IMR-90 (cell line): Measurements from ENCODE around the gene ME3. TPM values are rescaled to one million over a fixed set of nuclear protein-coding genes. Genes with fewer than 3 reads are reported as not detected.

ENCODE experiments used
- ATAC-seq: fragments of 200-7000 bp; cut with Tn5 transposase; 2 replicates; pipeline ENCODE4 v1.9.1; 2020; ENCODE audit warnings: low read depth, mild to moderate bottlenecking, moderate library complexity
- BruUV-seq: library from RNA; stranded (reverse); fragments of 400-500 nt; replicated peaks from 2 replicates; lab custom pipeline; 2021; lab: Mats Ljungman, UMichigan
- CTCF ChIA-PET: fragments of 300-600 bp; formaldehyde crosslinking; extraction: SDS; loops from one replicate; lab custom pipeline; 2021; ENCODE audit warnings: antibody characterized with exemption; lab: Yijun Ruan, JAX
- POLR2A ChIA-PET: fragments of 300-600 bp; sonication (Branson Sonifier 250); formaldehyde crosslinking; loops from one replicate; lab custom pipeline; 2022; ENCODE audit warnings: antibody characterized with exemption; ENCODE audit not compliant: unreplicated experiment; lab: Charles Lee
- DNase-seq: peaks from one replicate; pipeline ENCODE4 v3.0.0; 2013
- H2AFZ ChIP-seq: replicated peaks from 2 replicates; pipeline ENCODE3; 2013; ENCODE audit warnings: low read length, mild to moderate bottlenecking; ENCODE audit not compliant: poor library complexity
- H2AK5ac ChIP-seq: 2 replicates; pipeline ENCODE4 v1.6.1; 2013; ENCODE audit warnings: low read depth, low read length, inconsistent platforms
- H2AK9ac ChIP-seq: replicated peaks from 2 replicates; pipeline ENCODE3; 2013; ENCODE audit warnings: mild to moderate bottlenecking, low read depth, low read length, moderate library complexity; ENCODE audit not compliant: poor library complexity
- H2BK120ac ChIP-seq: 2 replicates; pipeline ENCODE4 v1.6.1; 2013; ENCODE audit warnings: low read depth, low read length, inconsistent platforms
- H2BK15ac ChIP-seq: 3 replicates; pipeline ENCODE4 v1.6.1; 2013; ENCODE audit warnings: low read depth, low read length, inconsistent platforms
- H2BK20ac ChIP-seq: 2 replicates; pipeline ENCODE4 v1.6.1; 2013; ENCODE audit warnings: low read depth, mild to moderate bottlenecking, inconsistent platforms, low read length, moderate library complexity
- H2BK5ac ChIP-seq: 2 replicates; pipeline ENCODE4 v1.6.1; 2013; ENCODE audit warnings: mild to moderate bottlenecking, low read depth, low read length, inconsistent platforms; ENCODE audit not compliant: poor library complexity, severe bottlenecking
- H3K14ac ChIP-seq: replicated peaks from 2 replicates; pipeline ENCODE4 v1.6.1; 2013; ENCODE audit warnings: low read depth, low read length, inconsistent platforms
- H3K18ac ChIP-seq: 2 replicates; pipeline ENCODE4 v1.6.1; 2013; ENCODE audit warnings: low read depth, low read length, control low read depth
- H3K23ac ChIP-seq: 2 replicates; pipeline ENCODE4 v1.6.1; 2013; ENCODE audit warnings: low read depth, low read length, inconsistent platforms
- H3K27ac ChIP-seq: 2 replicates; pipeline ENCODE4 v1.5.1; 2013; ENCODE audit warnings: mild to moderate bottlenecking, control low read depth, low read length; ENCODE audit not compliant: insufficient read depth
- H3K27me3 ChIP-seq: 2 replicates; pipeline ENCODE4 v1.6.1; 2013; ENCODE audit warnings: low read length; ENCODE audit not compliant: control insufficient read depth, insufficient read depth
- H3K36me3 ChIP-seq: 2 replicates; pipeline ENCODE4 v1.6.1; 2013; ENCODE audit warnings: low read length, mixed read lengths; ENCODE audit not compliant: control insufficient read depth, insufficient read depth
- H3K4ac ChIP-seq: 2 replicates; pipeline ENCODE4 v1.6.1; 2013; ENCODE audit warnings: low read depth, low read length, inconsistent platforms
- H3K4me1 ChIP-seq: 2 replicates; pipeline ENCODE4 v1.6.1; 2013; ENCODE audit warnings: low read length, mixed read lengths; ENCODE audit not compliant: control insufficient read depth, insufficient read depth
- H3K4me2 ChIP-seq: 2 replicates; pipeline ENCODE4 v1.6.1; 2013; ENCODE audit warnings: low read depth, mild to moderate bottlenecking, control low read depth, low read length, moderate library complexity
- H3K4me3 ChIP-seq: 2 replicates; pipeline ENCODE4 v1.5.1; 2013; ENCODE audit warnings: low read depth, mild to moderate bottlenecking, control low read depth, low read length, moderate library complexity; ENCODE audit not compliant: insufficient read depth
- H3K56ac ChIP-seq: 2 replicates; pipeline ENCODE4 v1.6.1; 2013; ENCODE audit warnings: low read length, inconsistent platforms; ENCODE audit not compliant: insufficient read depth; ENCODE audit errors: extremely low read depth
- H3K79me1 ChIP-seq, 2 experiments: 2 replicates each; pipeline ENCODE4 v1.6.1; 2013; ENCODE audit warnings: low read length in 2 of 2, inconsistent platforms in 1 of 2, low read depth in 1 of 2
- H3K9ac ChIP-seq: 2 replicates; pipeline ENCODE4 v1.6.1; 2013; ENCODE audit warnings: low read depth, low read length, control low read depth
- H3K9me1 ChIP-seq: 2 replicates; pipeline ENCODE4 v1.6.1; 2013; ENCODE audit warnings: low read length, inconsistent platforms; ENCODE audit not compliant: insufficient read depth
- H3K9me3 ChIP-seq: 2 replicates; pipeline ENCODE4 v1.6.1; 2013; ENCODE audit warnings: low read length; ENCODE audit not compliant: control insufficient read depth, insufficient read depth
- H4K20me1 ChIP-seq: 2 replicates; pipeline ENCODE4 v1.6.1; 2013; ENCODE audit warnings: low read length, inconsistent platforms; ENCODE audit not compliant: insufficient read depth
- H4K5ac ChIP-seq: 2 replicates; pipeline ENCODE4 v1.6.1; 2013; ENCODE audit warnings: mild to moderate bottlenecking, low read depth, low read length, control low read depth
- H4K8ac ChIP-seq, 2 experiments: 2 replicates each; pipeline ENCODE4 v1.6.1; 2013; ENCODE audit warnings: low read depth in 2 of 2, low read length in 2 of 2, control low read depth in 1 of 2, inconsistent platforms in 1 of 2
- H4K91ac ChIP-seq: 2 replicates; pipeline ENCODE4 v1.6.1; 2013; ENCODE audit warnings: low read depth, low read length, inconsistent platforms; ENCODE audit not compliant: insufficient read depth
- BHLHE40 ChIP-seq: fragments of 150-350 bp; IDR thresholded peaks from 2 replicates; pipeline ENCODE4 v1.6.1; 2016; ENCODE audit warnings: mild to moderate bottlenecking, low read depth, low read length
- CEBPB ChIP-seq: IDR thresholded peaks from 2 replicates; pipeline ENCODE4 v1.6.1; 2012; ENCODE audit warnings: low read depth, low read length, improper control_type of control experiment
- CHD1 ChIP-seq: IDR thresholded peaks from 2 replicates; pipeline ENCODE4 v1.6.1; 2012; ENCODE audit warnings: low read depth, low read length, improper control_type of control experiment
- CTCF ChIP-seq: conservative IDR thresholded peaks from 2 replicates; pipeline ENCODE4 v1.5.1; 2012; ENCODE audit warnings: mild to moderate bottlenecking, low read depth, low read length, improper control_type of control experiment
- FOS ChIP-seq: fragments of 150-350 bp; IDR thresholded peaks from 2 replicates; pipeline ENCODE4 v1.6.1; 2016; ENCODE audit warnings: low read depth, low read length
- MAFK ChIP-seq: IDR thresholded peaks from 2 replicates; pipeline ENCODE4 v1.6.1; 2012; ENCODE audit warnings: low read depth, low read length, improper control_type of control experiment
- MAZ ChIP-seq: IDR thresholded peaks from 2 replicates; pipeline ENCODE4 v1.6.1; 2012; ENCODE audit warnings: low read depth, mild to moderate bottlenecking, low read length, improper control_type of control experiment, moderate library complexity, borderline replicate concordance
- MXI1 ChIP-seq: IDR thresholded peaks from 2 replicates; pipeline ENCODE4 v1.6.1; 2012; ENCODE audit warnings: low read depth, mild to moderate bottlenecking, low read length, moderate library complexity, borderline replicate concordance
- NFE2L2 ChIP-seq: fragments of 150-350 bp; IDR thresholded peaks from 2 replicates; pipeline ENCODE4 v1.6.1; 2016; ENCODE audit warnings: low read depth, mild to moderate bottlenecking, low read length
- POLR2A ChIP-seq: IDR thresholded peaks from 2 replicates; pipeline ENCODE4 v1.6.1; 2012; ENCODE audit warnings: mild to moderate bottlenecking, low read depth, low read length
- RAD21 ChIP-seq: IDR thresholded peaks from 2 replicates; pipeline ENCODE4 v1.6.1; 2012; ENCODE audit warnings: low read length, improper control_type of control experiment
- RCOR1 ChIP-seq: IDR thresholded peaks from 2 replicates; pipeline ENCODE4 v1.6.1; 2012; ENCODE audit warnings: mild to moderate bottlenecking, low read length, improper control_type of control experiment; ENCODE audit not compliant: insufficient replicate concordance
- RFX5 ChIP-seq: IDR thresholded peaks from 2 replicates; pipeline ENCODE4 v1.8.0; 2012; ENCODE audit warnings: low read depth, mild to moderate bottlenecking, low read length, moderate library complexity
- WGBS, 2 experiments: methylation state at CpG; one replicate each; pipeline versions ENCODE4 v1.1.5 to v1.1.7; 2013; ENCODE audit warnings: missing lambda C conversion rate in 2 of 2; ENCODE audit not compliant: insufficient read length in 1 of 2; ENCODE audit errors: extremely low coverage in 2 of 2; 5-methylcytosine and 5-hydroxymethylcytosine counted together
- dilution Hi-C: fragments of 300-500 bp; cut with HindIII; formaldehyde crosslinking; loops from one replicate; pipeline ENCODE4 v1.14.3; 2018; ENCODE audit warnings: low sequenced_read_pairs; ENCODE audit not compliant: unreplicated experiment
- in situ Hi-C: fragments of 300-500 bp; cut with MboI; formaldehyde crosslinking; loops from 3 replicates; pipeline ENCODE4 v1.14.3; 2019; ENCODE audit warnings: low sequenced_read_pairs, inconsistent platforms, mixed read lengths
- intact Hi-C: fragments of 100-400 bp; cut with micrococcal nuclease; formaldehyde crosslinking; loops from 2 replicates; pipeline ENCODE4 v1.10.0; 2022
- polyA plus RNA-seq, 3 experiments: library from polyadenylated mRNA; depleted of rRNA; stranded (reverse); fragments of >200 nt; gene quantifications; 2 replicates each; pipeline ENCODE4 v1.2.3, GENCODE V29; 2012; ENCODE audit warnings: low replicate concordance in 1 of 3
- total RNA-seq: library from RNA; depleted of rRNA; stranded (reverse); fragments of >200 nt; gene quantifications from 2 replicates; pipeline ENCODE4 v1.2.3, GENCODE V29; 2012
- TF ChIP-seq, protein P1 (sequence below): fragments of 150-350 bp; IDR thresholded peaks from 2 replicates; pipeline ENCODE4 v1.6.1; 2017; ENCODE audit warnings: mild to moderate bottlenecking, antibody characterized with exemption, low read length, low read depth

Gene ME3
- total and polyA plus RNA-seq, 2 of the 4 experiments (the other 2 are of a cell fraction) = 7.8 to 9.0 TPM

DNA sequence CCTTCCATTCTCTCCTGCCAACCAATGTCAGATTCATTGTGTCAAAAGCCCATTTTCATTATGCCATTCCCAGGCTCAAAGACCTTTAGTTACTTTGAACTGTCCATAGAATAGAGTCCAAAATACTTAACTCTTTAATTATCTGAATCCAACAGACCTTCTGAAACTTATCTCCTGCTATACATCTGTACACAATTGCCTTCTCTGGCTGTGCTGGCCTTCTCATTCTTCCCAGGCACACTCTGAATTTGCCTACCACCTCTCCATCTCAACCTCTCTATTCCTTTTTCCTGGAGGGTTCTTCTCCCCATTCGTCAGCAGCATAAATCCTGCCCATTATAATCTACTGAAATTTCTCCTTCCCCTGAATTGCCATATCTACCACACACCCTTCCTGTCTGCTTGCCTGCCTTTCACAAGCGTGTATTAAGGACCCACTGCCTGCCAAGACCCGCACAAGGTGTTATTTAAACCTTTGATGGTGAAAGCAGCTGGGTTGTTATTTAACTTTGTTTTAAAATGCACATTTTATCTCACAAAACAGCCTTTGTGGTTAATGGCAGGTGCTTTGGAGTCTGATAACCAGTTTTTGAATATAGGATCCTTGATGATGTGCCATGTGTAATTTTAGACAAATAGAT is 171.8 kb downstream of the ME3 start:
- in situ Hi-C loops (no loop called here), dilution Hi-C loops (no loop called here), intact Hi-C loops (no loop called here)
- Histone ChIP-seq H3K56ac (no peak overlapping the region), H2BK120ac (no peak overlapping the region), H4K5ac (no peak overlapping the region), H4K8ac (no peak overlapping the region), H4K20me1 (no peaks in the 10 kb centered on the region), H3K23ac (no peak overlapping the region), H3K4me3 (no peak overlapping the region), H3K27ac (no peak overlapping the region), H3K9ac (no peak overlapping the region), H2AK9ac (no peak overlapping the region), H2BK5ac (no peak overlapping the region), H2BK20ac (no peak overlapping the region), H4K91ac (no peak overlapping the region), H2BK15ac (no peak overlapping the region), H2AK5ac (no peak overlapping the region), H3K9me3 (no peaks in the 10 kb centered on the region), H3K14ac (no peak overlapping the region), H3K27me3 (no peaks in the 10 kb centered on the region), H3K4me2 (no peak overlapping the region), H3K18ac (no peak overlapping the region), H3K4ac (no peak overlapping the region), H3K79me1 (no peaks in the 10 kb centered on the region), H2AFZ (no peak overlapping the region), H3K36me3 (no peaks in the 10 kb centered on the region), H3K4me1 (peaks cover 10% of the 10 kb centered on the region), H3K9me1 (peaks cover 7% of the 10 kb centered on the region; the same call in 1 of the 2 replicates)
- DNase-seq = no peak
- TF ChIP-seq RAD21 = no peak
- TF ChIP-seq NFE2L2 = no peak
- TF ChIP-seq RFX5 = no peak
- no peak for TF ChIP-seq POLR2A
- no peak for TF ChIP-seq RCOR1
- TF ChIP-seq FOS = no peak
- TF ChIP-seq MXI1 = no peak
- TF ChIP-seq CTCF = no peak
- no peak for TF ChIP-seq CEBPB
- TF ChIP-seq MAZ = no peak
- TF ChIP-seq CHD1 = no peak
- no peak for TF ChIP-seq BHLHE40
- no peak for TF ChIP-seq MAFK
- TF ChIP-seq, protein P1, sequence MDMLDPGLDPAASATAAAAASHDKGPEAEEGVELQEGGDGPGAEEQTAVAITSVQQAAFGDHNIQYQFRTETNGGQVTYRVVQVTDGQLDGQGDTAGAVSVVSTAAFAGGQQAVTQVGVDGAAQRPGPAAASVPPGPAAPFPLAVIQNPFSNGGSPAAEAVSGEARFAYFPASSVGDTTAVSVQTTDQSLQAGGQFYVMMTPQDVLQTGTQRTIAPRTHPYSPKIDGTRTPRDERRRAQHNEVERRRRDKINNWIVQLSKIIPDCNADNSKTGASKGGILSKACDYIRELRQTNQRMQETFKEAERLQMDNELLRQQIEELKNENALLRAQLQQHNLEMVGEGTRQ = no peak
- ChIA-PET CTCF (interaction anchor here (0.6 kb wide), 1 partner anchor 16 kb away, joined by 3 read pairs; no protein-coding TSS in a partner anchor), POLR2A (no interaction called here)
- ATAC-seq = no peak
- no TSS peak for BruUV-seq
- WGBS, 2 experiments = 100% methylated on average over 1 of the region's 3 CpGs; no CpG with 5 or more reads in 1 of the 2 experiments
